Endothelial cell of umbilical vein (primary cell): ENCODE measurements around the gene PRRT4. TPM values are rescaled to one million over a fixed set of nuclear protein-coding genes. Genes with fewer than 3 reads are reported as not detected.

ENCODE experiments used
- BruUV-seq: library from RNA; stranded (reverse); fragments of 400-500 nt; replicated peaks from 2 replicates; lab custom pipeline; 2021; lab: Mats Ljungman, UMichigan
- CTCF ChIA-PET: fragments of 300-600, 350-600 bp; sonication (Branson Sonifier 250); formaldehyde crosslinking; loops from one replicate; lab custom pipeline; 2021; ENCODE audit warnings: antibody characterized with exemption, inconsistent platforms; lab: Charles Lee
- POLR2A ChIA-PET: fragments of 300-600, 350-600 bp; sonication (Branson Sonifier 250); formaldehyde crosslinking; loops from one replicate; lab custom pipeline; 2021; ENCODE audit warnings: antibody characterized with exemption, inconsistent platforms; lab: Charles Lee
- DNase-seq: peaks from one replicate; pipeline ENCODE4 v3.0.0-alpha.2; 2011; ENCODE audit warnings: low read depth, low spot score
- FAIRE-seq: peaks from 2 replicates; lab custom pipeline; 2011; peaks lifted over from hg19 to GRCh38; lab: Jason Lieb, UNC
- H2AFZ ChIP-seq: 2 replicates; pipeline ENCODE4 v1.6.0; 2012; ENCODE audit warnings: low read depth, low read length, control low read depth, inconsistent platforms
- H3K27ac ChIP-seq: 2 replicates; pipeline ENCODE4 v1.5.1; 2011; ENCODE audit warnings: low read depth, mild to moderate bottlenecking, control low read depth, low read length, moderate library complexity; ENCODE audit not compliant: insufficient read depth
- H3K27me3 ChIP-seq, 2 experiments: 2 replicates each; pipeline versions ENCODE4 v1.6.0 to v1.6.1; 2011; ENCODE audit warnings: low read length in 2 of 2, mixed read lengths in 1 of 2; ENCODE audit not compliant: control insufficient read depth in 2 of 2, insufficient read depth in 2 of 2
- H3K36me3 ChIP-seq, 2 experiments: 2 replicates in 1 of 2; 3 replicates in 1 of 2; pipeline ENCODE4 v1.5.1; 2011; ENCODE audit warnings: low read length in 2 of 2, mild to moderate bottlenecking in 1 of 2, moderate library complexity in 1 of 2; ENCODE audit not compliant: control insufficient read depth in 2 of 2, insufficient read depth in 2 of 2; ENCODE audit errors: extremely low read depth in 1 of 2
- H3K4me1 ChIP-seq: 3 replicates; pipeline ENCODE4 v1.5.1; 2011; ENCODE audit warnings: mild to moderate bottlenecking, low read length; ENCODE audit not compliant: control insufficient read depth, insufficient read depth; ENCODE audit errors: extremely low read depth
- H3K4me2 ChIP-seq: 2 replicates; pipeline ENCODE4 v1.6.1; 2011; ENCODE audit warnings: low read length, control low read depth, mixed read lengths; ENCODE audit not compliant: insufficient read depth
- H3K4me3 ChIP-seq, 3 experiments: fragments of 200-600 bp in 1 of 3; sonication (generic), shearing (Covaris generic) in 1 of 3; replicated peaks in 1 of 3; 2 replicates each; pipeline ENCODE4 v1.5.1; 2011 to 2016; ENCODE audit warnings: control low read depth in 3 of 3, low read length in 3 of 3, mild to moderate bottlenecking in 2 of 3, inconsistent platforms in 1 of 3, low read depth in 1 of 3, moderate library complexity in 1 of 3; ENCODE audit not compliant: insufficient read depth in 1 of 3
- H3K79me2 ChIP-seq: 2 replicates; pipeline ENCODE4 v1.6.0; 2012; ENCODE audit warnings: low read length, inconsistent platforms; ENCODE audit not compliant: control insufficient read depth, insufficient read depth
- H3K9ac ChIP-seq: replicated peaks from 2 replicates; pipeline ENCODE3; 2011; ENCODE audit warnings: low read length, control low read depth; ENCODE audit not compliant: insufficient read depth; ENCODE audit errors: extremely low read depth
- H3K9me1 ChIP-seq: replicated peaks from 3 replicates; pipeline ENCODE4 v1.6.0; 2011; ENCODE audit warnings: mild to moderate bottlenecking, low read length; ENCODE audit not compliant: control insufficient read depth, insufficient read depth; ENCODE audit errors: extremely low read depth
- H3K9me3 ChIP-seq: replicated peaks from 2 replicates; pipeline ENCODE4 v1.5.1; 2012; ENCODE audit warnings: low read length, inconsistent platforms; ENCODE audit not compliant: control insufficient read depth, insufficient read depth
- H4K20me1 ChIP-seq: replicated peaks from 2 replicates; pipeline ENCODE3; 2011; ENCODE audit warnings: mild to moderate bottlenecking, low read length; ENCODE audit not compliant: control insufficient read depth, insufficient read depth; ENCODE audit errors: extremely low read depth
- EZH2 ChIP-seq: IDR thresholded peaks from 2 replicates; pipeline ENCODE4 v1.6.1; 2012; ENCODE audit warnings: borderline replicate concordance, low read depth, mild to moderate bottlenecking, moderate library complexity, low read length, inconsistent platforms; ENCODE audit not compliant: severe bottlenecking
- FOS ChIP-seq: IDR thresholded peaks from 2 replicates; pipeline ENCODE4 v1.6.1; 2011; ENCODE audit warnings: mild to moderate bottlenecking, low read length, moderate library complexity, borderline replicate concordance; ENCODE audit not compliant: insufficient read depth
- GATA2 ChIP-seq: IDR thresholded peaks from 2 replicates; pipeline ENCODE4 v1.7.0; 2011; ENCODE audit warnings: low read depth, mild to moderate bottlenecking, moderate library complexity, mixed read lengths, low read length; ENCODE audit not compliant: insufficient read length, insufficient read depth
- JUN ChIP-seq: IDR thresholded peaks from 2 replicates; pipeline ENCODE4 v1.6.1; 2011; ENCODE audit warnings: borderline replicate concordance, low read depth; ENCODE audit not compliant: insufficient read length, insufficient read depth
- MYC ChIP-seq: IDR thresholded peaks from one replicate; pipeline ENCODE4 v1.6.1; 2011; ENCODE audit warnings: mild to moderate bottlenecking, low read depth, low read length
- POLR2A ChIP-seq: IDR thresholded peaks from 2 replicates; pipeline ENCODE4 v1.6.1; 2012; ENCODE audit warnings: low read depth, mild to moderate bottlenecking, control low read depth, low read length
- POLR2AphosphoS5 ChIP-seq: IDR thresholded peaks from 2 replicates; pipeline ENCODE4 v1.6.1; 2012; ENCODE audit warnings: low read depth, mild to moderate bottlenecking, control low read depth, low read length, moderate library complexity; ENCODE audit not compliant: insufficient read depth
- dilution Hi-C: fragments of 300-500 bp; cut with MboI; formaldehyde crosslinking; loops from one replicate; pipeline ENCODE4 v1.15.0; 2019; ENCODE audit warnings: low sequenced_read_pairs; ENCODE audit not compliant: extremely low pct_ligation_motif_present
- intact Hi-C: fragments of 100-400 bp; cut with micrococcal nuclease; formaldehyde crosslinking; loops from one replicate; pipeline ENCODE4 v1.10.0; 2022
- polyA plus RNA-seq, 4 experiments: library from polyadenylated mRNA; depleted of rRNA in 3 of 4; stranded (reverse) in 3 of 4; unstranded in 1 of 4; fragments of >200 nt; gene quantifications; 2 replicates each; pipeline versions ENCODE4 v1.2.1 to v1.2.3, GENCODE V29; 2011 to 2012; ENCODE audit warnings: missing spikeins in 1 of 4
- total RNA-seq: library from RNA; stranded (reverse); gene quantifications from 2 replicates; pipeline ENCODE4 v1.2.3, GENCODE V29; 2021
- TF ChIP-seq, protein P1 (sequence below): IDR thresholded peaks from 2 replicates; pipeline ENCODE4 v1.6.1; 2011; ENCODE audit not compliant: insufficient read depth, insufficient read length
- TF ChIP-seq, protein P2 (sequence below), 2 donors: IDR thresholded peaks; 1 replicate in 1 of 2; 2 replicates in 1 of 2; pipeline ENCODE4 v1.5.1; 2011; ENCODE audit warnings: low read length in 2 of 2, mild to moderate bottlenecking in 2 of 2, moderate library complexity in 2 of 2, control low read depth in 1 of 2, inconsistent platforms in 1 of 2, low read depth in 1 of 2; ENCODE audit not compliant: insufficient read depth in 1 of 2; ENCODE audit errors: extremely low read depth in 1 of 2

The PRRT4 gene
- total and polyA plus RNA-seq, 2 donors (not counting 3 experiments of a cell fraction or from before 2014, with no cell fraction given), result 0.03 TPM; not detected in 1

DNA sequence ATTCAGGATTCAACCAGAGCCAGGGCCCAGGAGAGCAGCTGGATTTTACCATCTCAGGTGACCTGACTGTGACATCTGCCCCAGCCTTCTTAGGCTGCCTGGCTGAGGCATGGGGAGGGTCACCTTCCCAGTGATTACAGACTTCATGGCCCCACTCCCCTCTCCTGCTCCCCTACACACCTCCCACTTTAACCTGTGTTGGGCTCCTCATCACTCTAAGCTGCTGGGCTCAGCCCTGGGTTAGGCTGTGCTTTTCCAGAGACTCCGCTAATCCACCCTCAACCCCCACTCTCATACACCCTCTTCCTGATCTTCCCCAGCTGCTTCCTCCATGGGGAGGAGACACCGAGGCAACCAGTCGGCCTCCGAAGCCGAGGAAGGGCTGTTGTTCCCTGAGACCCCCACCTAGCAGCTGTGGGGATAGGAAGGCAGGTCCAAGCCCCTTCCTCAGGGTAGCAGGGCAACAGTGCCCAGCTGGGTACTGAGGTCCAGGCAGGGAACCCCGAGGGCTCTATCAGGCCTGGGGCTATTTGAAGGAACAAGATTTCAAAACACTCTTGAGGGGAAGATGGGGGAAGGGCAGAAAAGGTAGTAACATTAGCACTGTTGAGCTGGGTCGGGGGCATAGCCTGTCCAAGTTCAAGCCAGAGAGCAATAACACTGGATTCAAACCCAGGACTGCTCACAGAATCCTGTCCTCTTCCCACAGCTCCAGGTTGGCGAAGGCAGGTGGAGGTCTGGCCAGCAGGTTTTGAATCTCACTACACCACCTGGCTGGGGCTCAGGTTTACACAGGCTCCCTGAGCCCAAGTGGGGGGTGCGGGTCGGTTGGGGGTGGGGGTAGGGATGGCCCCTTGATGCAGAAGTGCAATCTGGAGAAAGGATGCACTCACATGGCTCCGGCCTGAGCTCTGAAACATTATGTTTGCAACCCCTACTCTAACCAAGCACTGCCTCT, 46.5 kb upstream of the PRRT4 start:
- H3K27me3 ChIP-seq, result no peaks in the 10 kb centered on the region
- H3K4me3 ChIP-seq, result no peak overlapping the region
- H3K4me1 ChIP-seq, result peaks cover 28% of the 10 kb centered on the region
- dilution Hi-C loops, result no loop called here
- no peak overlapping the region for H3K9ac ChIP-seq
- TF ChIP-seq JUN (no peak), EZH2 (no peak), GATA2 (no peak)
- TF ChIP-seq, protein P1, sequence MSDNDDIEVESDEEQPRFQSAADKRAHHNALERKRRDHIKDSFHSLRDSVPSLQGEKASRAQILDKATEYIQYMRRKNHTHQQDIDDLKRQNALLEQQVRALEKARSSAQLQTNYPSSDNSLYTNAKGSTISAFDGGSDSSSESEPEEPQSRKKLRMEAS, result no peak
- H3K9me1 ChIP-seq, result no peaks in the 10 kb centered on the region
- ChIA-PET POLR2A (no interaction called here), CTCF (interaction anchor here (0.7 to 17.5 kb wide), 9 partner anchors 9 to 60 kb away, joined by 3 to 209 read pairs (median 6); no protein-coding TSS in a partner anchor)
- intact Hi-C loops, result no loop called here
- H3K36me3 ChIP-seq, result no peaks in the 10 kb centered on the region
- no TSS peak for BruUV-seq
- H3K79me2 ChIP-seq, result peaks cover 23% of the 10 kb centered on the region
- no peak overlapping the region for H2AFZ ChIP-seq
- H3K9me3 ChIP-seq, result no peaks in the 10 kb centered on the region
- no peak overlapping the region for H3K4me2 ChIP-seq
- H3K27ac ChIP-seq, result no peak overlapping the region
- DNase-seq, result peak; percentile 33
- no peaks in the 10 kb centered on the region for H4K20me1 ChIP-seq
- FAIRE-seq, result no peak

DNA sequence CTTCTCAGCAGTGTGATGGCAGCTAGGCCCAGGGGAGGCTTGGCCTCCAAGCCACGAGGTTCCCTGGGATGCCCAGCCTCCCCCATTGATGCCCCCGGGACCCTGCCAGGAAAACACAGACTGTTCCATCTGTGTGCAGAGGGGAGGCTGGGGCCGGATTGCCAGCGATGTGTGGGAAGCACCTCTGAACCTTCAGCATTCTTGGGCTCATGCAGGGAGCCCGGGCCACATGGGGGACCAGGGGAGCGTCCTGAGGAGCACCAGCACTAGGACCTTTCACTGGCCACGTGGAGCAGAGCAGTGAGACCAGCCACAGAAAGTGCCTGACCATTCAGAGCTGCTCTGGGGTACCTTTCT, 45.7 kb upstream of the PRRT4 start:
- CTCF ChIA-PET, result interaction anchor here (0.7 to 17.5 kb wide), 8 partner anchors 9 to 60 kb away, joined by 3 to 209 read pairs (median 6); no protein-coding TSS in a partner anchor
- no TSS peak for BruUV-seq
- peaks cover 28% of the 10 kb centered on the region for H3K4me1 ChIP-seq

More for the DNA sequence above, 45.7 kb upstream of the PRRT4 start:
- Histone ChIP-seq H4K20me1 (no peaks in the 10 kb centered on the region), H3K9ac (no peak overlapping the region), H3K9me3 (no peaks in the 10 kb centered on the region), H3K27me3 (no peaks in the 10 kb centered on the region), H3K79me2 (peaks cover 25% of the 10 kb centered on the region), H3K4me3 (no peak overlapping the region), H3K27ac (no peak overlapping the region), H3K9me1 (no peaks in the 10 kb centered on the region), H3K4me2 (no peak overlapping the region), H3K36me3 (no peaks in the 10 kb centered on the region), H2AFZ (no peak overlapping the region)
- DNase-seq, result no peak
- TF ChIP-seq EZH2, result no peak
- TF ChIP-seq POLR2A, result no peak
- TF ChIP-seq FOS, result no peak
- TF ChIP-seq POLR2AphosphoS5, result no peak
- TF ChIP-seq, protein P1, result no peak
- TF ChIP-seq, protein P2, sequence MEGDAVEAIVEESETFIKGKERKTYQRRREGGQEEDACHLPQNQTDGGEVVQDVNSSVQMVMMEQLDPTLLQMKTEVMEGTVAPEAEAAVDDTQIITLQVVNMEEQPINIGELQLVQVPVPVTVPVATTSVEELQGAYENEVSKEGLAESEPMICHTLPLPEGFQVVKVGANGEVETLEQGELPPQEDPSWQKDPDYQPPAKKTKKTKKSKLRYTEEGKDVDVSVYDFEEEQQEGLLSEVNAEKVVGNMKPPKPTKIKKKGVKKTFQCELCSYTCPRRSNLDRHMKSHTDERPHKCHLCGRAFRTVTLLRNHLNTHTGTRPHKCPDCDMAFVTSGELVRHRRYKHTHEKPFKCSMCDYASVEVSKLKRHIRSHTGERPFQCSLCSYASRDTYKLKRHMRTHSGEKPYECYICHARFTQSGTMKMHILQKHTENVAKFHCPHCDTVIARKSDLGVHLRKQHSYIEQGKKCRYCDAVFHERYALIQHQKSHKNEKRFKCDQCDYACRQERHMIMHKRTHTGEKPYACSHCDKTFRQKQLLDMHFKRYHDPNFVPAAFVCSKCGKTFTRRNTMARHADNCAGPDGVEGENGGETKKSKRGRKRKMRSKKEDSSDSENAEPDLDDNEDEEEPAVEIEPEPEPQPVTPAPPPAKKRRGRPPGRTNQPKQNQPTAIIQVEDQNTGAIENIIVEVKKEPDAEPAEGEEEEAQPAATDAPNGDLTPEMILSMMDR (IDR thresholded peaks at IDR 0.05; ENCODE audit: extremely low read depth in 1 of 2, insufficient read depth in 1 of 2, low read depth in 1 of 2, low read length in 2 of 2), result no peak
- TF ChIP-seq JUN, result no peak
- TF ChIP-seq MYC, result no peak
- no peak for TF ChIP-seq GATA2
- POLR2A ChIA-PET, result no interaction called here
- intact Hi-C loops (no loop called here), dilution Hi-C loops (no loop called here)
- peak; percentile 54 for FAIRE-seq
